HG03139 (cell line): ENCODE results near the gene ARFGAP2.
"Not testable (repeated sequence)": the region's sequence is repeated elsewhere in the genome, so short reads cannot be mapped to it uniquely, and the experiment has no call there.

Experiments used
- ATAC-seq: cut with Tn5 transposase; IDR thresholded peaks from one replicate; pipeline ENCODE4 v1.9.1; 2021; ENCODE audit not compliant: unreplicated experiment

Gene ARFGAP2

GRCh38 chr11:47176328-47177228, at the start of gene ARFGAP2:
TSS of gene ARFGAP2 (minus strand) at chr11:47176879. CDS start at chr11:47176853, 26 bp downstream.
- ATAC-seq: peak; percentile 88

GRCh38 chr11:47225552-47226400, 49.1 kb upstream of the ARFGAP2 start:
- peak; percentile 82 for ATAC-seq

- ATAC-seq: no peak
Measured at GRCh38 chr11:47222696-47223095, 46.0 kb upstream of the ARFGAP2 start.

GRCh38 chr11:47220401-47220821, 43.7 kb upstream of the ARFGAP2 start:
- ATAC-seq: no peak

GRCh38 chr11:47216121-47216798, 39.6 kb upstream of the ARFGAP2 start:
- ATAC-seq: no peak

- no peak for ATAC-seq
Measured at GRCh38 chr11:47215366-47215910, 38.8 kb upstream of the ARFGAP2 start.

- ATAC-seq: peak; percentile 49
Measured at GRCh38 chr11:47213950-47214565, 37.4 kb upstream of the ARFGAP2 start.

- ATAC-seq: no peak
Measured at GRCh38 chr11:47212938-47213337, 36.3 kb upstream of the ARFGAP2 start.

GRCh38 chr11:47208628-47209027, 31.9 kb upstream of the ARFGAP2 start:
- ATAC-seq: no peak

- ATAC-seq: not testable (repeated sequence)
Measured at GRCh38 chr11:47208008-47208552, 31.4 kb upstream of the ARFGAP2 start.

GRCh38 chr11:47207459-47207858, 30.8 kb upstream of the ARFGAP2 start:
- no peak for ATAC-seq

- ATAC-seq: not testable (repeated sequence)
Measured at GRCh38 chr11:47206577-47206976, 29.9 kb upstream of the ARFGAP2 start.

GRCh38 chr11:47204637-47204989, 27.9 kb upstream of the ARFGAP2 start:
- ATAC-seq: no peak

GRCh38 chr11:47202576-47202975, 25.9 kb upstream of the ARFGAP2 start:
- no peak for ATAC-seq

- no peak for ATAC-seq
Measured at GRCh38 chr11:47201015-47201414, 24.3 kb upstream of the ARFGAP2 start.

- ATAC-seq: not testable (repeated sequence)
Measured at GRCh38 chr11:47198161-47198560, 21.5 kb upstream of the ARFGAP2 start.

- ATAC-seq: no peak
Measured at GRCh38 chr11:47192111-47192510, 15.4 kb upstream of the ARFGAP2 start.

- ATAC-seq: not testable (repeated sequence)
Measured at GRCh38 chr11:47191137-47191536, 14.5 kb upstream of the ARFGAP2 start.

GRCh38 chr11:47189100-47189834, 12.6 kb upstream of the ARFGAP2 start:
- ATAC-seq: no peak
